ENCODE results near the gene CHI3L2.

The CHI3L2 gene

GRCh38 chr1:111227434-111227833 lies at the start of gene CHI3L2:
CHI3L2 (plus strand) TSS chr1:111227713; CDS start chr1:111227730, 17 bp downstream.
- DNase-seq: no peak

GRCh38 chr1:111179968-111180533 lies 47.5 kb upstream of the CHI3L2 start:
- no peak for DNase-seq

GRCh38 chr1:111182052-111182451 lies 45.5 kb upstream of the CHI3L2 start:
- DNase-seq: no peak

- DNase-seq: no peak
Measured at GRCh38 chr1:111183308-111184069, 44.0 kb upstream of the CHI3L2 start.

GRCh38 chr1:111184663-111185062 lies 42.9 kb upstream of the CHI3L2 start:
- DNase-seq: no peak

GRCh38 chr1:111190931-111191451 lies 36.5 kb upstream of the CHI3L2 start:
- no peak for DNase-seq

GRCh38 chr1:111191496-111191895 lies 36.0 kb upstream of the CHI3L2 start:
- no peak for DNase-seq

GRCh38 chr1:111192074-111192473 lies 35.4 kb upstream of the CHI3L2 start:
- no peak for DNase-seq

- no peak for DNase-seq
Measured at GRCh38 chr1:111192658-111193519, 34.6 kb upstream of the CHI3L2 start.

GRCh38 chr1:111193712-111194480 lies 33.6 kb upstream of the CHI3L2 start:
- no peak for DNase-seq

GRCh38 chr1:111195002-111195684 lies 32.4 kb upstream of the CHI3L2 start:
- DNase-seq: no peak

GRCh38 chr1:111196213-111196612 lies 31.3 kb upstream of the CHI3L2 start:
- no peak for DNase-seq

GRCh38 chr1:111197598-111198284 lies 29.8 kb upstream of the CHI3L2 start:
- DNase-seq: peak; percentile 77

- DNase-seq: no peak
Measured at GRCh38 chr1:111198836-111199235, 28.7 kb upstream of the CHI3L2 start.

- DNase-seq: no peak
Measured at GRCh38 chr1:111199329-111199728, 28.2 kb upstream of the CHI3L2 start.

GRCh38 chr1:111199881-111200801 lies 27.4 kb upstream of the CHI3L2 start, which contains the start of gene DENND2D:
DENND2D (minus strand) TSS chr1:111200646; CDS start chr1:111200459, 187 bp downstream.
- peak; percentile 87 for DNase-seq

GRCh38 chr1:111200802-111201161 lies 26.7 kb upstream of the CHI3L2 start:
- no peak for DNase-seq

- DNase-seq: no peak
Measured at GRCh38 chr1:111201275-111202090, 26.0 kb upstream of the CHI3L2 start.

- no peak for DNase-seq
Measured at GRCh38 chr1:111202366-111202706, 25.2 kb upstream of the CHI3L2 start.

All from activated CD4-positive, alpha-beta T cell treated with anti-CD3 and anti-CD28 coated beads, Interleukin-2, amount 50 U/mL, for 16 hours (primary cell).